HepG2 (cell line): ENCODE measurements around the gene COG4. TPM values are rescaled to one million over a fixed set of nuclear protein-coding genes. Genes with fewer than 3 reads are reported as not detected.
"Not testable (repeated sequence)": the region's sequence is repeated elsewhere in the genome, so short reads cannot be mapped to it uniquely, and the experiment has no call there.

Experiments
- ATAC-seq: fragments of 200-7000 bp; cut with Tn5 transposase; 3 replicates; pipeline ENCODE4 v1.9.1; 2020; ENCODE audit warnings: mild to moderate bottlenecking, moderate library complexity
- BruUV-seq: library from RNA; stranded (reverse); fragments of 400-500 nt; replicated peaks from 2 replicates; lab custom pipeline; 2021; lab: Mats Ljungman, UMichigan
- CTCF ChIA-PET: fragments of 300-600 bp; formaldehyde crosslinking; extraction: SDS; loops from one replicate; lab custom pipeline; 2021; ENCODE audit warnings: low total read pairs, inconsistent platforms, low intra/inter-chr PET ratio; lab: Yijun Ruan, JAX
- POLR2A ChIA-PET: fragments of 350-600 bp; sonication (Branson Sonifier 250); formaldehyde crosslinking; loops from one replicate; lab custom pipeline; 2020; ENCODE audit warnings: antibody characterized with exemption, inconsistent platforms; lab: Yijun Ruan, JAX
- DNase-seq: peaks from one replicate; pipeline ENCODE4 v3.0.0-alpha.2; 2015; ENCODE audit warnings: low spot score
- FAIRE-seq: peaks from 3 replicates; lab custom pipeline; 2011; peaks lifted over from hg19 to GRCh38; lab: Jason Lieb, UNC
- H2AFZ ChIP-seq: one replicate; pipeline ENCODE4 v1.6.1; 2011; ENCODE audit warnings: low read length, inconsistent platforms
- H3K27ac ChIP-seq: fragments of 300-600 bp; 3 replicates; pipeline ENCODE4 v1.8.0; 2011; ENCODE audit warnings: mixed run types, mild to moderate bottlenecking, mixed read lengths, low read length, inconsistent platforms; ENCODE audit not compliant: insufficient read depth; ENCODE audit errors: extremely low read length
- H3K27me3 ChIP-seq, 2 experiments: fragments of 200-600 bp in 1 of 2; 2 replicates in 1 of 2; 3 replicates in 1 of 2; pipeline versions ENCODE4 v1.6.0 to v1.8.0; 2011; ENCODE audit warnings: low read length in 2 of 2, mild to moderate bottlenecking in 2 of 2, moderate library complexity in 2 of 2, inconsistent platforms in 1 of 2; ENCODE audit not compliant: insufficient read depth in 2 of 2, control insufficient read depth in 1 of 2
- H3K36me3 ChIP-seq, 2 experiments: fragments of 200-600 bp in 1 of 2; replicated peaks in 1 of 2; 2 replicates in 1 of 2; 3 replicates in 1 of 2; pipeline versions ENCODE4 v1.5.1 to v1.8.0; 2011; ENCODE audit warnings: low read length in 2 of 2, inconsistent platforms in 1 of 2; ENCODE audit not compliant: insufficient read depth in 2 of 2, control insufficient read depth in 1 of 2
- H3K4me1 ChIP-seq: 2 replicates; pipeline ENCODE4 v1.5.1; 2012; ENCODE audit warnings: low read length, inconsistent platforms; ENCODE audit not compliant: insufficient read depth
- H3K4me2 ChIP-seq: 2 replicates; pipeline ENCODE4 v1.6.0; 2011; ENCODE audit warnings: low read depth, low read length, inconsistent platforms
- H3K4me3 ChIP-seq, 3 experiments: fragments of 200-600 bp in 1 of 3; sonication (generic), shearing (Covaris generic) in 1 of 3; replicated peaks in 1 of 3; 2 replicates each; pipeline ENCODE4 v1.5.1; 2011 to 2016; ENCODE audit warnings: low read length in 3 of 3, inconsistent platforms in 2 of 3, low read depth in 2 of 3, mild to moderate bottlenecking in 2 of 3, control low read depth in 1 of 3, mixed read lengths in 1 of 3; ENCODE audit not compliant: insufficient read depth in 1 of 3
- H3K79me2 ChIP-seq: one replicate; pipeline ENCODE4 v1.6.1; 2011; ENCODE audit warnings: low read length, inconsistent platforms; ENCODE audit not compliant: insufficient read depth
- H3K9ac ChIP-seq: 2 replicates; pipeline ENCODE4 v1.6.0; 2011; ENCODE audit warnings: mild to moderate bottlenecking, low read depth, low read length, inconsistent platforms; ENCODE audit not compliant: insufficient read depth
- H3K9me3 ChIP-seq: 2 replicates; pipeline ENCODE4 v1.5.1; 2012; ENCODE audit warnings: mild to moderate bottlenecking, low read length
- H4K20me1 ChIP-seq: 2 replicates; pipeline ENCODE4 v1.6.0; 2011; ENCODE audit warnings: inconsistent platforms, mild to moderate bottlenecking, low read length, moderate library complexity; ENCODE audit not compliant: insufficient read depth
- POLR2G ChIP-seq: fragments of 200-400 bp; formaldehyde crosslinking; IDR thresholded peaks from 2 replicates; pipeline ENCODE4 v1.6.1; 2018; ENCODE audit warnings: mild to moderate bottlenecking, low read depth, low read length, moderate library complexity
- STAG1 ChIP-seq: sonication (generic); formaldehyde crosslinking; IDR thresholded peaks from 2 replicates; pipeline ENCODE4 v1.4.0; 2020; ENCODE audit warnings: missing genetic modification reagents
- WGBS: methylation state at CpG from one replicate; pipeline ENCODE4 v1.1.6; 2017; ENCODE audit warnings: low lambda C conversion rate; 5-methylcytosine and 5-hydroxymethylcytosine counted together
- in situ Hi-C: cut with HindIII; loops from 2 replicates; pipeline ENCODE4 v1.10.0; 2017; ENCODE audit warnings: low pct_unique_long_range_greater_than_20kb; ENCODE audit not compliant: extremely low pct_ligation_motif_present
- intact Hi-C: fragments of 100-400 bp; cut with micrococcal nuclease; formaldehyde crosslinking; loops from one replicate; pipeline ENCODE4 v1.10.0; 2022; ENCODE audit not compliant: unreplicated experiment
- polyA plus RNA-seq, 8 experiments: library from polyadenylated mRNA; depleted of rRNA in 3 of 8; stranded (reverse) in 7 of 8; unstranded in 1 of 8; fragments of >200 nt; fragmentation: Illumina TruSeq in 4 of 8; extraction: Trizol in 4 of 8; gene quantifications; 2 replicates each; pipeline versions ENCODE4 v1.2.1 to v1.2.3, GENCODE V29; 2011 to 2016; ENCODE audit warnings: low read depth in 4 of 8, missing spikeins in 1 of 8, mixed read lengths in 1 of 8; ENCODE audit not compliant: insufficient read depth in 1 of 8
- total RNA-seq, 5 experiments: library from RNA; depleted of rRNA; stranded (reverse); fragments of >200 nt; fragmentation: Illumina TruSeq; extraction: Trizol; gene quantifications; 2 replicates each; pipeline ENCODE4 v1.2.3, GENCODE V29; 2016; ENCODE audit warnings: low read depth in 1 of 5
- TF ChIP-seq, protein P1 (sequence below): IDR thresholded peaks from 2 replicates; pipeline ENCODE4 v1.6.1; 2012; ENCODE audit warnings: low read depth, low read length, improper control_type of control experiment
- TF ChIP-seq, protein P2 (sequence below), 2 experiments: fragments of 450-650 bp in 1 of 2; sonication (generic) in 1 of 2; formaldehyde crosslinking in 1 of 2; IDR thresholded peaks; 2 replicates each; pipeline versions ENCODE4 v1.6.1 to v1.8.0; 2016 to 2022; ENCODE audit warnings: antibody characterized with exemption in 1 of 2, mild to moderate bottlenecking in 1 of 2, missing genetic modification reagents in 1 of 2

COG4 gene
- total and polyA plus RNA-seq, 2 of the 13 experiments (the other 11 are each of a cell fraction or from before 2014, with no cell fraction given) = 51.1 to 73.8 TPM

DNA sequence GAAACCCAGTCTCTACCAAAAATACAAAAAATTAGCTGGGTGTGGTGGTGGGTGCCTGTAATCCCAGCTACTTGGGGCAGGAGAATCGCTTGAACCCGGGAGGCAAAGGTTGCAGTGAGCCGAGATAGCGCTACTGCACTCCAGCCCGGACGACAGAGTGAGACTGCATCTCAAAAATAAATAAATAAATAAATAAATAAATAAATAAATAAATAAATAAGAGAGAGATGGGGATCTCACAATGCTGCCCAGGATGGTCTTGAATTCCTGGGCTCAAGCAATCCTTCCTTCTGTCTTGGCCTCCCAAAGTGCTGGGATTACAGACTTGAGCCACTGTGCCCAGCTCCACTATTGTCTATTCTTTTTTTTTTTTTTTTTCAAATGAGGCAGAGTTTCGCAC is 6.6 kb upstream of the COG4 start:
- Histone ChIP-seq H3K36me3 (peaks cover 36 to 76% of the 10 kb centered on the region in 2 experiments), H3K79me2 (peaks cover 73% of the 10 kb centered on the region), H4K20me1 (peaks cover 65% of the 10 kb centered on the region), H3K4me1 (peaks cover 43% of the 10 kb centered on the region)
- H3K27me3 ChIP-seq, ATAC-seq, POLR2A ChIA-PET, H3K27ac ChIP-seq, H3K9me3 ChIP-seq, H3K4me2 ChIP-seq, FAIRE-seq, H3K4me3 ChIP-seq, H3K9ac ChIP-seq, BruUV-seq, in situ Hi-C loops, H2AFZ ChIP-seq, intact Hi-C loops, DNase-seq: not testable (repeated sequence)
- 98% methylated on average over 7 of the region's 7 CpGs for WGBS
- CTCF ChIA-PET = interaction anchor here (1.7 kb wide), 1 partner anchor 124 kb away, joined by 7 read pairs; no protein-coding TSS in a partner anchor

DNA sequence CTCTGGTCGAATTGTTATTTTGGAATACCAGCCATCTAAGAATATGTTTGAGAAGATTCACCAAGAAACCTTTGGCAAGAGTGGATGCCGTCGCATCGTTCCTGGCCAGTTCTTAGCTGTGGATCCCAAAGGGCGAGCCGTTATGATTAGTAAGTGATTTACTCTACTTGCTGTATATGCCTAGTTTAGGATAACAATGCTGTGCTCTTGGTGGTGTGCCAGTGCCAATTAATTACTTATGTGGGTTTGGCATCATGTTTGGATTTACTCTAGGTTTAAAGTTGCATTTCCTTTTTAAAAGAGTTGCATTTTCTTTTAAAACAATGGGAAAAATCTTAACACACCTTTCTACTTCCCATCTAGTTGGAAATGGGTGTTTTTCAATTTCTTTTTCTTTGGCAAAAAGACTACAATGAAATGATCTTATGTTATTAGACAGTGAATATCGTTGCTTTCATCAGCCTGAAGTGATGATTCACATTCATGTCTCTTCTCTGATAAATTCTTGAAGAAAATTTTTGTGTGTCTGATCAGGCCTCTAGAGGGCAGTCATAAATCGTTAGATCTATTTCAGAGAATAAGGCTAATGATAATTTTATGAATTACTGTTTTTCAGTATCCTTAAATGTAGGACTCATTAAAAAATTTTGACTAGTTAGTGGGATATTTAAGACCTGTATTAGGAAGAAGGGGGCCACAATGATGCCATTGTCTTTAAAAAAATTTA is 5.9 kb upstream of the COG4 start:
- no peak for ATAC-seq
- in situ Hi-C loops = no loop called here
- FAIRE-seq = no peak
- TF ChIP-seq STAG1 (CRISPR knock-in tag) = peak; percentile 21
- 0 out of 2 replicates have a peak, but pooled peaks have one; percentile 25 for TF ChIP-seq POLR2G
- TF ChIP-seq, protein P1, sequence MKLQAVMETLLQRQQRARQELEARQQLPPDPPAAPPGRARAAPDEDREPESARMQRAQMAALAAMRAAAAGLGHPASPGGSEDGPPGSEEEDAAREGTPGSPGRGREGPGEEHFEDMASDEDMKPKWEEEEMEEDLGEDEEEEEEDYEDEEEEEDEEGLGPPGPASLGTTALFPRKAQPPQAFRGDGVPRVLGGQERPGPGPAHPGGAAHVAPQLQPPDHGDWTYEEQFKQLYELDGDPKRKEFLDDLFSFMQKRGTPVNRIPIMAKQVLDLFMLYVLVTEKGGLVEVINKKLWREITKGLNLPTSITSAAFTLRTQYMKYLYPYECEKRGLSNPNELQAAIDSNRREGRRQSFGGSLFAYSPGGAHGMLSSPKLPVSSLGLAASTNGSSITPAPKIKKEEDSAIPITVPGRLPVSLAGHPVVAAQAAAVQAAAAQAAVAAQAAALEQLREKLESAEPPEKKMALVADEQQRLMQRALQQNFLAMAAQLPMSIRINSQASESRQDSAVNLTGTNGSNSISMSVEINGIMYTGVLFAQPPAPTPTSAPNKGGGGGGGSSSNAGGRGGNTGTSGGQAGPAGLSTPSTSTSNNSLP = peak; percentile 87; the same call in 1 of the 2 replicates
- TF ChIP-seq, protein P2, sequence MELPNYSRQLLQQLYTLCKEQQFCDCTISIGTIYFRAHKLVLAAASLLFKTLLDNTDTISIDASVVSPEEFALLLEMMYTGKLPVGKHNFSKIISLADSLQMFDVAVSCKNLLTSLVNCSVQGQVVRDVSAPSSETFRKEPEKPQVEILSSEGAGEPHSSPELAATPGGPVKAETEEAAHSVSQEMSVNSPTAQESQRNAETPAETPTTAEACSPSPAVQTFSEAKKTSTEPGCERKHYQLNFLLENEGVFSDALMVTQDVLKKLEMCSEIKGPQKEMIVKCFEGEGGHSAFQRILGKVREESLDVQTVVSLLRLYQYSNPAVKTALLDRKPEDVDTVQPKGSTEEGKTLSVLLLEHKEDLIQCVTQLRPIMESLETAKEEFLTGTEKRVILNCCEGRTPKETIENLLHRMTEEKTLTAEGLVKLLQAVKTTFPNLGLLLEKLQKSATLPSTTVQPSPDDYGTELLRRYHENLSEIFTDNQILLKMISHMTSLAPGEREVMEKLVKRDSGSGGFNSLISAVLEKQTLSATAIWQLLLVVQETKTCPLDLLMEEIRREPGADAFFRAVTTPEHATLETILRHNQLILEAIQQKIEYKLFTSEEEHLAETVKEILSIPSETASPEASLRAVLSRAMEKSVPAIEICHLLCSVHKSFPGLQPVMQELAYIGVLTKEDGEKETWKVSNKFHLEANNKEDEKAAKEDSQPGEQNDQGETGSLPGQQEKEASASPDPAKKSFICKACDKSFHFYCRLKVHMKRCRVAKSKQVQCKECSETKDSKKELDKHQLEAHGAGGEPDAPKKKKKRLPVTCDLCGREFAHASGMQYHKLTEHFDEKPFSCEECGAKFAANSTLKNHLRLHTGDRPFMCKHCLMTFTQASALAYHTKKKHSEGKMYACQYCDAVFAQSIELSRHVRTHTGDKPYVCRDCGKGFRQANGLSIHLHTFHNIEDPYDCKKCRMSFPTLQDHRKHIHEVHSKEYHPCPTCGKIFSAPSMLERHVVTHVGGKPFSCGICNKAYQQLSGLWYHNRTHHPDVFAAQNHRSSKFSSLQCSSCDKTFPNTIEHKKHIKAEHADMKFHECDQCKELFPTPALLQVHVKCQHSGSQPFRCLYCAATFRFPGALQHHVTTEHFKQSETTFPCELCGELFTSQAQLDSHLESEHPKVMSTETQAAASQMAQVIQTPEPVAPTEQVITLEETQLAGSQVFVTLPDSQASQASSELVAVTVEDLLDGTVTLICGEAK (IDR thresholded peaks at IDR 0.05) = no peak
- TF ChIP-seq, protein P2 (CRISPR knock-in tag; IDR thresholded peaks at IDR 0.05) = no peak

More for the DNA sequence above, 5.9 kb upstream of the COG4 start:
- no peaks in the 10 kb centered on the region for H3K9me3 ChIP-seq
- peaks cover 35 to 71% of the 10 kb centered on the region in 2 experiments for H3K36me3 ChIP-seq
- peaks cover 67% of the 10 kb centered on the region for H4K20me1 ChIP-seq
- H2AFZ ChIP-seq = no peak overlapping the region
- no peak overlapping the region; the same call in 1 of the 2 replicates for H3K4me2 ChIP-seq
- H3K4me1 ChIP-seq = peaks cover 43% of the 10 kb centered on the region
- peak; percentile 36 for DNase-seq
- BruUV-seq = no TSS peak
- H3K27me3 ChIP-seq = peaks cover 0 to 1% of the 10 kb centered on the region in 2 experiments; a peak in 1 of 5 replicates
- H3K27ac ChIP-seq = no peak overlapping the region
- H3K9ac ChIP-seq = no peak overlapping the region
- POLR2A ChIA-PET = no interaction called here
- H3K4me3 ChIP-seq = no peak overlapping the region
- H3K79me2 ChIP-seq = peaks cover 77% of the 10 kb centered on the region
- CTCF ChIA-PET = interaction anchor here (1.7 kb wide), 1 partner anchor 125 kb away, joined by 7 read pairs; no protein-coding TSS in a partner anchor
- WGBS = 89% methylated on average over 8 of the region's 8 CpGs
- intact Hi-C loops = no loop called here
